Left hindlimb (tissue), 1 donor: ENCODE measurements around the gene BCL2.
A peak's percentile ranks its signal among the peaks of the same experiment; 100 is the strongest.

Source experiments
- DNase-seq: peaks from one replicate; pipeline ENCODE4 v3.0.0-alpha.2; 2018

The BCL2 gene

GRCh38 chr18:63284827-63285733, 34.5 kb downstream of the BCL2 start:
- peak; percentile 51 for DNase-seq

- DNase-seq, result no peak
Measured at GRCh38 chr18:63284173-63284799, 35.3 kb downstream of the BCL2 start.

DNA sequence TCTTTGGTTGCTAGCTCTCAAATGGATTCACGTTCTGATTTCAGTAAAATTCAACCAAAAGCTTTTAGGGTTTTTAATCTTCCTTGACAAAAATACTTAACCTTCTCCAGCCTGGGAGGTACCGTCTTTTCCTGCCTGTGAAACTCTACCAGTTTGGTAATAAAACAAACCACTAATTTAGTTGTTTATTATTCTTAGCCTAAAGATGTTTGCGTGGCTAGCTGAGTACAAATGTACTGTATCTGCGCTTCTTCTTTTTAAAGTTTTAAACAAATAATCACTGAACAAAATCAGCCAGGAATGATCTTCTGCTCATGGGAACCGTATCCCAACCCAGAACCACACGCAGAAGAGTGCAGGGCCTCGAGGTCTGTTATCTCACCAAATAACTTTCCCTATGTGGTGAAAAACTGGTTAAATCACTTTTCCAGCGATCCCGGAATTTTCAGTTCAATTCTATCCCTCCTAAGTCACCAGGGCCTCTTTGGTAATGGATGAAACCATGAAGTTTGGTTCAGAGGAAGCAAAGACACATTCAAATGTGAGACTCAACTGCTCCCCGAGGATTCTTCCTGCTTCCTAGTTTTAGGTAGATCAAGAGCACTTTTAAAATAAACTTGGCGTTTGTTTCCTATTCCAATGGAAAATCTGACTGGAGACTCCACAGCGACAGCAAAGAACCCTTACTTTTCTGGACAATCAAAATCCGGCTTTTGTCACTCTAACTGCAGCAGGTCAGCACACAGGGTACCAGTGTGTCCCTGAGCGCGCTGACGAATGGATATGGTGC, 36.1 kb downstream of the BCL2 start:
- DNase-seq, result no peak

DNA sequence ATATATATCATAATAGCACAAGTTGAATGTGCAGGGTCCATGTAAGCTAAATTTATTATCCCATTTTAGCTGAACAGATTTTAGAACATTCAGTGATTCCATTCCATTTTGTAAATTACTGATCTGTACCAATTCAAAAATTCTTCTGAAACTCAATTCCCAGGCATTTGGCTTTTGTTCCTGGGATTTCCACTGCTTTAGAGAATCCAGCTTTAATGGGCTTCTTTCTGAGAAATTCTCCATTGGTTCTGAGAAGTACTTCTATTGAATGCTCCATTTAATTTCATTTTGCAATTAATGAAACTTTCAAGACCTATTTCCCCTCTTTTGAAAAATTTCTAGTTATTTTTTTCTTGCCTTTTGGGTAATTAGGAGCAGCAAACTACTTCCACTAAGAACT, 36.8 kb downstream of the BCL2 start:
- DNase-seq, result no peak

DNA sequence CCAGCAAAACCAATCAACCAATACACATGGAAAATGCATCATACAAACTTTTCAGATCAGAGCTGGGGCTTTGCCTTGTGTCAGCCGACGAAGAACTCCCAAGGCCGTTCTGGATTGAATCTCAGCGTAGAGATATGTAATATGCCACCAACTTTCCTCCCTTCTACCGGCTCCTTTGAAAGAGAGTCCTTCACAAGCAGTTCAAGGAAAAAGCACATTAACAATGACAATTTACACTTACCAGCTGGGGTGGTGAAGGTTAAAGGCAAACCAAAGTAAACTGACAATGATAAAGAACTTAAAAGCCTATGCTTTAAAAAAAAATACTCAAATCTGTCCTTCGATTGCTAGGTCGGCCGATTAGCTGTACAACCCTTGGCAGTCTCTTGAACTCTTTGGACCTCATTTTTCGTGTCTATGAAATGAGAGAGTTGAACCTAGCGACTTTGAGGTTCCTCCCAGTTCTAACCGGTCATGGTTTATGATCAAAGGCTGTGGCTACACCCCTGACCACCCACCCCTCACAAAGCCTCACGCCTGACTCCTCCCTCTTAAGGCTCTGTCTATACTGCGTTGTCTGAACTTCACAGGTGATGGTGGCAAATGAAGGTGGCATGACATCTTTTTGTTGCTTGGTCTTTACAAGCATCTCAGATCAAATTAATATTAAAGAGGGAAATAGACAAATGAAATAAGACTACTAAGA, 46.2 kb downstream of the BCL2 start:
- no peak for DNase-seq

GRCh38 chr18:63272638-63273037, 46.9 kb downstream of the BCL2 start:
- no peak for DNase-seq

GRCh38 chr18:63271881-63272299, 47.7 kb downstream of the BCL2 start:
- DNase-seq, result no peak

DNA sequence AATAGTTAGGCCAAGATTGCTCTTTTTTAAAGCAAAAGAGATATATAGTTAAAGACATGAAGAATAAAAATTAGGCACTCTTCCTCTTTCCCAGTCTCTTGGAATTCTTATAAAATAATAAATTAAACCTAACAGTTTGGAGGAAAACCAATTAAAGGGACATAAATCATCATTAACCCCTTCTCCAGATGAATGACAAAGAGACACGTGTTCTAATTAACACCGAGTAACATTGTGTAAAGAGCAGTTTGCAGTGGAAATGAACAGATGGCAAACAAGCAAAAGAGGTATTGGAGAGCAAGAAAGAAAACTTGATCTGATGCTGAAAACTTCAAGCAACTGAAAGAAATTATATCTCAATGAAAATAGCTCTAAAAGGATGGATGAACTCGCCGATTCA, 48.4 kb downstream of the BCL2 start:
- no peak for DNase-seq

DNA sequence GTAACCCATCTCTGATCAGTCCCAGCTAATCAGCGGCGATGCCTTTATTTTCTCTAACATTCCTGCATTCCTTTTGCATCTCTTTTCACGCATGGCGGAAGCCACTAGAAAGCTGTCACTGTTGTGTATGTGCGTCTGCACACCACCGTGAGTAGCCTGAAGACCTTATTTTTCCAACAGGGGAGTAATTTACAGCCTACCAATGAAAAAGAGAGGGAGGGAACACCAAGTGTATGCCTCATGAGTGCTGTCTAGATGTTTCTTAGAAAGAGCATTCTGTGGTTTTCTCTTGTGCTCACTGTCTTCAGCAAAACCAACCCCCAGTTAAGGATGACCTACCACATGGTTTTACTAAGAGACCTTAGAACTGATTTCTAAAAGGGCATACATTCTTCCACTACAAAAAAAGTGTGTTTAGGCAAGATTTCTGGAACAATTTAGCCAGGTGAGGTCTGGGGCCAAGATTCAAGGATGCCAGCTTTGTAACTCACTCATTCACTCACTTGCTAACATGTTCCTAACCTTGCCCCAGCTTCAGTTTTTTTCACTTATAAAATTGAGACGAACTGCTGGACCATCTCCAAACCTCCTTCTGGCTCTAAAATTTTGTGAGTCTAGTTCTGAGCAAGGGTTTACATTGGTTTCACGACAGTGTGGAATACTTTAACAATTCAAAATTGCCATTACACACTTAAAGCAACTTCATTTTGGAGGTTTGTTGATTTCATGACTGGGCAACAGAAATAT, 51.4 kb downstream of the BCL2 start:
- no peak for DNase-seq

DNA sequence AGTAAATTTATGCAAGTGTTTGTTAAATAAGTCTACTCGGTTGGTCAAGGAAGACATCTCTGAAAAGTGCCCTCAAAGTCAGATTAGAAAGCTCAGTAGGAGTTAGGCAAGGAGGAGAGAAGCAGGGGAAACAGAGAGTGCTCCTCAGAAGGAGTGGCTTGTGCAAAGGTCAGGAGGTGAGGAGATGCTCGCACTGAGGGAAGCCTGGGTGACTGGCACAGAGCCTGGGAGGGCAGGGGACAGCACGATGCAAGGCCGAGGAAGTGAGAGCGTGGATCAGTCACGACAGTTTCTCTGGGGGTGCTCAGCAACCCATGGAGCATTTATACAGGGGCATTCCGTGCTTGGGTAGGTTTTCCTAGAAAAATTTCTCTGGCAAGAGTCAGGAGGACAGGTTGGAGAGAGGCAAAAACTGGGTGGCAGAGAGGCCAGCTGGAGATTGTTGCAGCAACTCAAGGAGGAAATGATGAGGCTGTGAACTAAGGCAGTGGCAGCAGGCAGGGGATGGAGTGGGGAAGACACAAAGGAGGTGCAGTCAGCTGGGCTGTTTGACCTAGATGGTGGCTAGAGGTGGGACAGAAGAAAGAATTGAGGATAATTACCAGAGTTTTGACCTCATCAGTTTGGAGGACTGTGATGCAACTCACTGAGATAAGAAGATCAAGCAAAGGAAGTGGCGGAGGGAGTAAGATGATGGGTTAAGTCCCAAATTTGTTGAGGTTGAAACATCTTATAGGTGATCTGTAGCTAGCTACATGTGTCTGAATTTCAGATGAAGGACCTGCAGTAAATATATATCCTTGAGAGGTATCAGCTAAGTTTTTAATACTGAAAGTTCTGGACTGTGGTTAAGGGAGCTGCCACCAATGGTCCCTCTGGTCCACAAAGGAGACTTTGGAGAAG, 52.4 kb downstream of the BCL2 start:
- DNase-seq, result no peak

GRCh38 chr18:63265326-63265725, 54.2 kb downstream of the BCL2 start:
- no peak for DNase-seq

DNA sequence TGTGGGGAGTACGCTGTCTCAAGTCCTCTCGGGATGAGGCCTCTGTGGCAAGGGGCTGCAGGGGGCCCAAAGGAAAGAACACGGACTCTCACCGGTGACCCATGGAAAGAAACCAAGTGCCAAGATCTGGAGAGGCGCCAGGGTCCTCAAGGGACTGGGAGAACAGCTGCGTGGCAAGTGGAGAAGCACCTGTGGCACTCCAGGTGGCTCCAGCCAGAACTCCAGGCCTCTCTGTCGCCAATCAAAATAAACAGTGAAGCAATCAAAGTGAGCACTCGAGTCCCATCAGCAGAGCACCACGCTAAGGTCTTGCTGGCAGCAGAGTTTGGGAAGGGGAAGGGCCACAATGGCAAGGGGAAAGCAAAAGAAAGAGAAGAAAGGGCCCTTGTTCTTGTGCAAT, 54.7 kb downstream of the BCL2 start:
- no peak for DNase-seq

DNA sequence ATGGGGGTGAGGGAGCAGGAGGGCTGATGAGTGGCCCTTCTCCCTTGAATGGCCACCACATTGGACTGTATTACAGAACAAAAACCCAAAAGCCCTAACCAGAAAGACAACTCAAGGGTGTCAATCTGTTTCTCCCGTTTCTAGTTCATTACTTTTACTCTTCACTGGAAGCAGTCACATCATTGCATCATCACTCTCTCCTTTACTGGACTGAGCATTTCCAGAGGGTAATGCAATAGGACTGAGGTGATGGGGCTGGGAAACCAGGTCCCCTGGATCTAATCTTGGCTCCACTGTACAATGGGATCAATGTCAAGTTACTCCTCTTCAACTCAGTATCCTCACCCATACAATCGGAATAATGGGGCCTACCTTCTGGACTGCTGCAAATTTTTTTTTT, 56.1 kb downstream of the BCL2 start:
- no peak for DNase-seq

DNA sequence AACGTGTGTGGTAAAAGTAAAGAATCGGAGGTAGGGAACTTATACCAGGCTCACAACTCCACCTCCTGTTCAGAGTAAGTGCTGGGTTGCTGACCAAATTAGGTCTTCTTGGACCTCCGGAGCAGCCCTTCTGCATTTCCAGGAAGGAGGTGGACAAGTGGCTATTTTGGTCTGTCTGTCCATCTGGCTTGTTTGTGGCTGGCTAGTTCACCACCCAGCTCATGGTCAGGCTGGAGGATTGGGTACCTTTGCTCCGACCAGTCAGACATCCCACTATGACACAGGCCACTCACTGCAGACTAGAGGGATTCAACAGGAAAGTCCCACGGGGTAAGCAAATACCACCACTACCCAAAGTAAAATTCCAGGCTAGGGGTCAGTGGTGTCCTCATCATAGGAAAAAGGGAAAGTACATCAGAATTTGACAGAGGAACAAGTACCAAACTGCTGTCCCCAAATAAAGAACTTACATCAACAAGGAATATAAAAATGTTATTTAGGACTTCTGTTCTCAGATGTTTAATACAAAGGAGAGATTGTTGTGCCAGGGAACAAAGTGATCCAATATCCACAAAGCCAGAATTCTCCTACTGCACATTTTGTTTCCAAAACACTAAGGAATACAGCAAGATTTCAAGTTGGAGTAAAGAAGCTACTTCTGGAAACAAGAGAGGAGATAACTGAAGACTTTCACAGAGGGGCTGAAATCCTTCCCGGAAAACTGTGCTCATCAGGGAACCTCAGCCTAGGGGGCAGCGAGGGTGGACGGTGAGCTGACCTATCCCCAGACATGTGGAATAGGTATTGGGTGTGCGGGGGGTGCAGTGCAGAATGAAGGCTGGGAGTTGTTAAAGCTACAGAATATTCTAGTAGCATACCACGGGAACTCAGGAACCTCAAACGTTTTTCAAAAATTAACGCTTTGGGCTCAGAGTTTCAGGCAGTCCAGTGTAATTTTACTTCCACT, 56.9 kb downstream of the BCL2 start:
- DNase-seq, result peak; percentile 57

DNA sequence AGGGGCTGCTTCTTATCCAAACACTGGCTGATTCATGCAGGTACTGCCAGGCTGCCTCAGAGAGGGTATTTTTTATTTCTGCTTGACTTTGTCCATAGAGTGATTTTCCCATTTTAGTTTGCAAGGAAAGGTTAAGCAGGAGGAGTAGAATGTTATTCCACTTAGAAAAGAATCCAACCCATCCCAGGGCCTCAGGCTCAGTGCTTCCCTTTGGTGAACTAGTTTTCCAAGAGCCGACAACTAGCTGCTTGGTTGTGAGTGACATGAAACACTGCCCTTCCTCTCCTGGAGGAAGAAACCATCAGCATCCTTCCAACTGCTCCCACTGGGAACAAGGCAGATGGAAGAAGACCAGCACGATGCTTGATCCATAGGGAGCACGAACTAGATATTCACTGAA, 58.5 kb downstream of the BCL2 start:
- DNase-seq, result no peak

DNA sequence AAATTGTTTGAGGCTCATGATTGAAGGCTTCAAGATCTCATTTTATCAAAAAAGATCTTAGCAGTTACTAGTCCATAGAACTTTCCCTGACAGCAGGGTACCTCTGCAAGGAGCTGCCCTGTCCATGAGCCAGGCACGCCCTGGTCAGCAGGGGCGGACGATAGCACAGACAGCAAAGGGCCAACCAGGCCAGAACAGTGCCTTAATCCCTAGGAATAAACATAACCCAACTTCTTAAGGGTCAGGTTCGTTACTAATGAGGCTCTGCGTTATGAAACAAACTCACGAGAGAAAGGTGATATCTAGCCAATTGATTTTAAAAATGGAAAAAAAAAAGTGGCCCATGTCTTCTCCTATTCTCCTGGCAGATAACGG, 59.2 kb downstream of the BCL2 start:
- no peak for DNase-seq

DNA sequence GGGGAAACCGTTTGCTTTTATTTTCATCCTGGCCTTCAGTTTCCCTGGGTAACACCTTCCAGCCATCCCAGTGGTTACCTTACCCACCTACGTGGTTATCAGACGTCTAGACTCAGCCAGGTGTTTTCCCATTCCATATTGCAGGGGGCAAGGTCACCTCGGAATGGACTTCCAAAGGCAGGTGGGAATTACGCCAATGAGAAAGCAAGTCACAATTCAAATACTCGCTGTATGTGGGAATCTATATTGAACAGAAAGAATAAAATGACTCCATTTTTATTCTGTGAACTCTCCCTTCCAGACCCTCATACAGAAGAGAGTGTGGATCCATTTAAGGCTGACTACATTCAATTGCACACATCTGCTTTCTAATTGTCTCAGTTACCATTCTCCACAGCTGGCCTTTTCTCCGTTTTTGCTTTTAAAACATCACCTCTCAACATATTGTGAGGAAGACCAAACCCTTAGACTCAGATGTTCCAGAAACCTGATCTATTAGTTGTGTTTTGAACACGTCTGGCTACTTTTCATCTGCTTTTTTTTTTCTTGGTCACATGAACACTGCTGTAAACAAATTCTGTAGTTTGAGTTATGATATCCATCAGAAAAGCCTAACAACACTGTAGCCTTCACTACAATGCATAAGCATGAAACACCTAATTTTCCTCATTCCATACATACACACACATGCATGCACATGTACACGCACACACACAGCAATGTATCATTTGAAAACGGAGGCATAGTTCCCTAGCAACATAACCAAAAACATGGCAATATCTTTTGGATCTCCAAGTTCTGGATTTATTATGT, 59.8 kb downstream of the BCL2 start:
- no peak for DNase-seq

DNA sequence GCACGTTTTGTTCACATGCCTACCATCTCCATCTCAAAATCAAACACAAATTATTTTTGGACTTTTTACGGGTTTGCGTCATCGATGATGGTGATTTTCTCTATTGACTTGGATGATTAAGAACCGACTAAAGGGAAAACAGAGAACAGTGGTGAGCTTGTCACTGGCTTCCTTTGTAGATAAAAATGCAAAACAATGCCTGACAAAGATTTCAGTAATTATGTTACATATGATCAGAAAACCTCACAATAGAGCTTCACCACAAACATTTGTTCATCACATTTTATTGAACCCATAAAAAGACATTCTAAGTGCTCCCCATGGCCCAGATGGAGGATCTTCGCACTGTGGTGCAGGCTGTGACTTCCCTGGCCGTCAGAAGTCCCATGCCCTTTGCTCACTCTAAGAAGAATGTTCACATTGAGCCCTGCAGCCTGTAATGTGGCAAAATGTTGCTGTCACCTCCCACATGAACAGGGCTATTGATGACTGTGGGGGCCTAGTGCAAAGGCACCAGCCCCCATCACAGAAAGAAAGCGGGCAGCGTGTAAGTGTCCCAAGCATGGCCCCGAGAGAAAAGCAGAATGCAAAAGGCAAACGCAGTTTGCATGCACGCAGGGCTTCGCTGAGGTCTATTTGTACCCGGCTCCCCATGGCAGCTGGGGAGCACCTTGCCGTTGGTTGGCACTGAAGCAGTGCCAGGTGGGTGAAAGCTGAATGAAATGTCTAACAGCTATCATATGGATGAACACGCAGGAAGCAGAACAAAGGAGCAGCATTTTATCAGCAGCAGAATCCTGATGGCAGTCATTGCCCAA, 60.6 kb downstream of the BCL2 start:
- DNase-seq, result no peak
